K562 (cell line): ENCODE measurements around the gene SHB. TPM values are rescaled to one million over a fixed set of nuclear protein-coding genes. Genes with fewer than 3 reads are reported as not detected.
A peak's percentile ranks its signal among the peaks of the same experiment; 100 is the strongest.

Source experiments
- ATAC-seq: fragments of 200-7000 bp; cut with Tn5 transposase; 3 replicates; pipeline ENCODE4 v1.9.1; 2020; ENCODE audit warnings: moderate library complexity
- BruUV-seq: library from RNA; stranded (reverse); fragments of 400-500 nt; replicated peaks from 2 replicates; lab custom pipeline; 2021; lab: Mats Ljungman, UMichigan
- CTCF ChIA-PET: fragments of 300-600 bp; formaldehyde crosslinking; extraction: SDS; loops from one replicate; lab custom pipeline; 2021; ENCODE audit warnings: low intra/inter-chr PET ratio; lab: Yijun Ruan, JAX
- POLR2A ChIA-PET: fragments of 300-600, 350-650 bp; sonication (Branson Sonifier 250); formaldehyde crosslinking; extraction: SDS; loops from one replicate; lab custom pipeline; 2021; ENCODE audit warnings: antibody characterized with exemption, inconsistent platforms; lab: Yijun Ruan, JAX
- DNase-seq, 4 experiments: peaks; one replicate each; pipeline versions ENCODE4 v3.0.0 to v3.0.0-alpha.2; 2011 to 2018; ENCODE audit warnings: low spot score in 3 of 4, mixed read lengths in 3 of 4; ENCODE audit errors: extremely low read depth in 1 of 4
- FAIRE-seq: peaks from 2 replicates; lab custom pipeline; 2011; peaks lifted over from hg19 to GRCh38; lab: Jason Lieb, UNC
- H2AFZ ChIP-seq: 2 replicates; pipeline ENCODE4 v1.6.0; 2011; ENCODE audit warnings: low read depth, low read length, control low read depth, inconsistent platforms
- H3K27ac ChIP-seq: fragments of 200-600 bp; 3 replicates; pipeline ENCODE4 v1.8.0; 2011; ENCODE audit warnings: low read depth, mild to moderate bottlenecking, control low read depth, inconsistent platforms, low read length, moderate library complexity, mixed read lengths; ENCODE audit errors: extremely low read depth
- H3K27me3 ChIP-seq, 2 experiments: fragments of 300-600 bp in 1 of 2; 2 replicates in 1 of 2; 3 replicates in 1 of 2; pipeline versions ENCODE4 v1.6.0 to v1.8.0; 2011; ENCODE audit warnings: inconsistent platforms in 2 of 2, low read length in 2 of 2, mild to moderate bottlenecking in 1 of 2, mixed read lengths in 1 of 2, moderate library complexity in 1 of 2; ENCODE audit not compliant: control insufficient read depth in 2 of 2, insufficient read depth in 2 of 2
- H3K36me3 ChIP-seq: fragments of 300-600 bp; 3 replicates; pipeline ENCODE4 v1.8.0; 2011; ENCODE audit warnings: mild to moderate bottlenecking, low read length, inconsistent platforms; ENCODE audit not compliant: control insufficient read depth, insufficient read depth
- H3K4me1 ChIP-seq, 2 experiments: fragments of 200-600 bp in 1 of 2; replicated peaks in 1 of 2; 2 replicates in 1 of 2; 3 replicates in 1 of 2; pipeline versions ENCODE4 v1.5.1 to v1.8.0; 2011; ENCODE audit warnings: inconsistent platforms in 2 of 2, low read length in 2 of 2, mild to moderate bottlenecking in 1 of 2, mixed read lengths in 1 of 2, moderate library complexity in 1 of 2; ENCODE audit not compliant: control insufficient read depth in 2 of 2, insufficient read depth in 2 of 2
- H3K4me2 ChIP-seq: 2 replicates; pipeline ENCODE4 v1.6.1; 2011; ENCODE audit warnings: low read length, control low read depth, inconsistent platforms, mixed read lengths; ENCODE audit not compliant: insufficient read depth
- H3K4me3 ChIP-seq: fragments of 200-600 bp; sonication (generic), shearing (Covaris generic); 2 replicates; pipeline ENCODE4 v1.5.1; 2016; ENCODE audit warnings: control low read depth, inconsistent platforms
- H3K79me2 ChIP-seq: fragments of 200-600 bp; 3 replicates; pipeline ENCODE4 v1.8.0; 2011; ENCODE audit warnings: low read length, inconsistent platforms; ENCODE audit not compliant: control insufficient read depth, insufficient read depth
- H3K9ac ChIP-seq, 2 experiments: 2 replicates each; pipeline versions ENCODE4 v1.6.0 to v1.6.1; 2011; ENCODE audit warnings: low read depth in 2 of 2, low read length in 2 of 2, control low read depth in 1 of 2, inconsistent platforms in 1 of 2, mild to moderate bottlenecking in 1 of 2, mixed read lengths in 1 of 2; ENCODE audit not compliant: insufficient read depth in 1 of 2
- H3K9me1 ChIP-seq: one replicate; pipeline ENCODE4 v1.6.0; 2011; ENCODE audit warnings: inconsistent platforms, mild to moderate bottlenecking, low read length, moderate library complexity; ENCODE audit not compliant: control insufficient read depth, insufficient read depth
- H3K9me3 ChIP-seq: replicated peaks from 2 replicates; pipeline ENCODE4 v1.5.1; 2011; ENCODE audit warnings: low read depth, low read length, inconsistent platforms; ENCODE audit not compliant: control insufficient read depth, insufficient read depth
- H4K20me1 ChIP-seq: replicated peaks from 2 replicates; pipeline ENCODE4 v1.6.1; 2011; ENCODE audit warnings: low read length, inconsistent platforms, mixed read lengths; ENCODE audit not compliant: control insufficient read depth, insufficient read depth
- CCAR2 ChIP-seq: fragments of 200-400 bp; formaldehyde crosslinking; IDR thresholded peaks from 2 replicates; pipeline ENCODE4 v1.6.1; 2017; ENCODE audit warnings: mild to moderate bottlenecking, low read depth, low read length
- ELF2 ChIP-seq: fragments of 250-450 bp; sonication (Bioruptor Pico); IDR thresholded peaks from 2 replicates; pipeline ENCODE4 v1.5.0; 2021; ENCODE audit warnings: mild to moderate bottlenecking
- NCOA2 ChIP-seq, 2 experiments: fragments of 450-650 bp; IDR thresholded peaks; 2 replicates each; pipeline ENCODE4 v1.6.1; 2018; ENCODE audit warnings: mild to moderate bottlenecking in 2 of 2, moderate library complexity in 1 of 2; ENCODE audit not compliant: partially characterized antibody in 2 of 2
- NR0B1 ChIP-seq: fragments of 450-650 bp; IDR thresholded peaks from one replicate; pipeline ENCODE4 v1.6.1; 2018; ENCODE audit warnings: mild to moderate bottlenecking, moderate library complexity; ENCODE audit not compliant: partially characterized antibody
- SMARCA5 ChIP-seq: fragments of 450-650 bp; IDR thresholded peaks from 2 replicates; pipeline ENCODE4 v1.6.1; 2016
- SMC3 ChIP-seq: conservative IDR thresholded peaks from 2 replicates; pipeline ENCODE4 v1.6.1; 2011; ENCODE audit warnings: low read depth, low read length, improper control_type of control experiment; ENCODE audit not compliant: insufficient read depth
- TBP ChIP-seq: optimal IDR thresholded peaks from 2 replicates; pipeline ENCODE3; 2011; ENCODE audit warnings: low read depth, low read length, improper control_type of control experiment
- TOE1 ChIP-seq, 2 experiments: fragments of 450-650 bp in 1 of 2; sonication (generic) in 1 of 2; formaldehyde crosslinking in 1 of 2; IDR thresholded peaks; 2 replicates each; pipeline versions ENCODE4 v1.7.1 to v1.8.0; 2016 to 2022; ENCODE audit warnings: borderline replicate concordance in 2 of 2, mild to moderate bottlenecking in 2 of 2, antibody characterized with exemption in 1 of 2, inconsistent platforms in 1 of 2, low read depth in 1 of 2, missing genetic modification reagents in 1 of 2, moderate library complexity in 1 of 2
- ZNF324 ChIP-seq: fragments of 250-450 bp; sonication (Bioruptor Pico); IDR thresholded peaks from 2 replicates; pipeline ENCODE4 v1.4.0; 2020; ENCODE audit warnings: mild to moderate bottlenecking
- ZNF707 ChIP-seq: fragments of 250-450 bp; sonication (Bioruptor Pico); conservative IDR thresholded peaks from 2 replicates; pipeline ENCODE4 v1.8.0; 2022; ENCODE audit warnings: inconsistent platforms, mild to moderate bottlenecking, moderate library complexity
- ZNF79 ChIP-seq: fragments of 250-450 bp; sonication (Bioruptor Pico); IDR thresholded peaks from 2 replicates; pipeline ENCODE4 v1.4.0; 2020; ENCODE audit warnings: low read depth, mild to moderate bottlenecking, moderate library complexity
- WGBS: fragments of 100-300 bp; shearing (Covaris generic); methylation state at CpG from one replicate; pipeline ENCODE4 v1.1.6; 2016; ENCODE audit warnings: low coverage, mixed read lengths; ENCODE audit not compliant: insufficient coverage; ENCODE audit errors: missing lambda C conversion rate; 5-methylcytosine and 5-hydroxymethylcytosine counted together
- in situ Hi-C: fragments of 300-500 bp; cut with MboI; formaldehyde crosslinking; loops from 4 replicates; pipeline ENCODE4 v1.15.0; 2018; ENCODE audit warnings: inconsistent platforms, mixed read lengths
- intact Hi-C: fragments of 100-400 bp; cut with micrococcal nuclease; formaldehyde crosslinking; loops from 2 replicates; pipeline ENCODE4 v1.14.2; 2022
- polyA plus RNA-seq, 8 experiments: library from polyadenylated mRNA; depleted of rRNA in 4 of 8; stranded (reverse) in 5 of 8; unstranded in 3 of 8; fragments of >200 nt; fragmentation: Nextera tagmentation in 2 of 8; fragmentation: Illumina TruSeq in 1 of 8; extraction: Ambion mirVana in 2 of 8; extraction: Trizol in 1 of 8; gene quantifications; 2 replicates each; pipeline versions ENCODE4 v1.2.1 to v1.2.3, GENCODE V29; 2011 to 2014; ENCODE audit warnings: inconsistent platforms in 1 of 8, missing spikeins in 1 of 8
- total RNA-seq, 7 experiments: library from RNA; depleted of rRNA in 6 of 7; stranded (reverse); fragments of >200 nt in 6 of 7; fragmentation: Illumina TruSeq in 2 of 7; extraction: Trizol in 2 of 7; gene quantifications; 2 replicates each; pipeline versions ENCODE4 v1.2.1 to v1.2.3, GENCODE V29; 2011 to 2021; ENCODE audit warnings: low replicate concordance in 1 of 7
- TF ChIP-seq, protein P1 (sequence below): fragments of 250-450 bp; sonication (Bioruptor Pico); IDR thresholded peaks from 2 replicates; pipeline ENCODE4 v1.5.0; 2020; ENCODE audit warnings: mild to moderate bottlenecking, borderline replicate concordance
- TF ChIP-seq, protein P2 (sequence below): fragments of 450-650 bp; formaldehyde crosslinking; IDR thresholded peaks from 2 replicates; pipeline ENCODE4 v1.4.0; 2020; ENCODE audit warnings: mild to moderate bottlenecking

The SHB gene
- total and polyA plus RNA-seq, 9 of the 15 experiments (the other 6 are each of a cell fraction or from before 2014, with no cell fraction given): 0.78 to 16.0 (median 5.3) TPM

DNA sequence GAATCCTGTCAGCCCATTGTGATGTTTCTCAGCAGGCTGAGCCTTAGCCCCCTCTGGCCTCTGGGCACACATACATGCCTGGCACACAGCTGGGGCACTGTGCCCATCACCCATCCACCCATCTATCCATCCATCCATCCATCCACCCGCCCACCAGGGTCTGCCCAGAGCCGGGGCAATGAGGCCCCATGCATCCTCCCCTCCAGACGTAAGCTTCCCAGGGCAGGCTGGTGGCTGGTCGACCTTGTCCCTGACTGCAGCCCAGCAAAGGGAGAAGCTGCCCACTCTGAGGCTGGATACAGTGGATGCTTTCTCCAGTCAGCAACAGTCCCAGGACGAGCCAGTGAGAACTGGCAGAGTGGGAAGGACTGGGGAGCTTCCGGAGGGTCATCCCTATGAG, 144.0 kb downstream of the SHB start:
- in situ Hi-C loops: no loop called here

More for the DNA sequence above, 144.0 kb downstream of the SHB start:
- H3K27ac ChIP-seq: no peak overlapping the region
- FAIRE-seq (no peak), DNase-seq (no peak), ATAC-seq (no peak)
- CTCF ChIA-PET: no interaction called here
- intact Hi-C loops: loop anchor here (5.0 kb wide), 1 partner anchor 482 kb away; no protein-coding TSS in a partner anchor
- H3K4me1 ChIP-seq: peaks cover 11 to 33% of the 10 kb centered on the region in 2 experiments; a peak in 4 of 5 replicates
- H2AFZ ChIP-seq: no peak overlapping the region
- BruUV-seq: no TSS peak
- H3K4me2 ChIP-seq: no peak overlapping the region
- H3K27me3 ChIP-seq: no peaks in the 10 kb centered on the region
- H4K20me1 ChIP-seq: peaks cover 10% of the 10 kb centered on the region; the same call in 1 of the 2 replicates
- no peaks in the 10 kb centered on the region for H3K9me3 ChIP-seq
- 0 out of 4 replicates have a peak overlapping the region, but pooled peaks of 1 of the 2 experiments have one; percentile 50 for H3K9ac ChIP-seq
- H3K36me3 ChIP-seq: peaks cover 5% of the 10 kb centered on the region; the same call in 1 of the 3 replicates
- no peaks in the 10 kb centered on the region for H3K79me2 ChIP-seq
- no peak overlapping the region for H3K4me3 ChIP-seq
- TF ChIP-seq, protein P1, sequence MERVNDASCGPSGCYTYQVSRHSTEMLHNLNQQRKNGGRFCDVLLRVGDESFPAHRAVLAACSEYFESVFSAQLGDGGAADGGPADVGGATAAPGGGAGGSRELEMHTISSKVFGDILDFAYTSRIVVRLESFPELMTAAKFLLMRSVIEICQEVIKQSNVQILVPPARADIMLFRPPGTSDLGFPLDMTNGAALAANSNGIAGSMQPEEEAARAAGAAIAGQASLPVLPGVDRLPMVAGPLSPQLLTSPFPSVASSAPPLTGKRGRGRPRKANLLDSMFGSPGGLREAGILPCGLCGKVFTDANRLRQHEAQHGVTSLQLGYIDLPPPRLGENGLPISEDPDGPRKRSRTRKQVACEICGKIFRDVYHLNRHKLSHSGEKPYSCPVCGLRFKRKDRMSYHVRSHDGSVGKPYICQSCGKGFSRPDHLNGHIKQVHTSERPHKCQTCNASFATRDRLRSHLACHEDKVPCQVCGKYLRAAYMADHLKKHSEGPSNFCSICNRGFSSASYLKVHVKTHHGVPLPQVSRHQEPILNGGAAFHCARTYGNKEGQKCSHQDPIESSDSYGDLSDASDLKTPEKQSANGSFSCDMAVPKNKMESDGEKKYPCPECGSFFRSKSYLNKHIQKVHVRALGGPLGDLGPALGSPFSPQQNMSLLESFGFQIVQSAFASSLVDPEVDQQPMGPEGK (CRISPR knock-in tag): no peak
- TF ChIP-seq, protein P2, sequence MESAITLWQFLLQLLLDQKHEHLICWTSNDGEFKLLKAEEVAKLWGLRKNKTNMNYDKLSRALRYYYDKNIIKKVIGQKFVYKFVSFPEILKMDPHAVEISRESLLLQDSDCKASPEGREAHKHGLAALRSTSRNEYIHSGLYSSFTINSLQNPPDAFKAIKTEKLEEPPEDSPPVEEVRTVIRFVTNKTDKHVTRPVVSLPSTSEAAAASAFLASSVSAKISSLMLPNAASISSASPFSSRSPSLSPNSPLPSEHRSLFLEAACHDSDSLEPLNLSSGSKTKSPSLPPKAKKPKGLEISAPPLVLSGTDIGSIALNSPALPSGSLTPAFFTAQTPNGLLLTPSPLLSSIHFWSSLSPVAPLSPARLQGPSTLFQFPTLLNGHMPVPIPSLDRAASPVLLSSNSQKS (CRISPR knock-in tag): no peak
- TF ChIP-seq SMC3: no peak
- TF ChIP-seq CCAR2: no peak
- no peak for TF ChIP-seq TBP
- TF ChIP-seq ZNF324 (CRISPR knock-in tag): no peak
- TF ChIP-seq NCOA2 (IDR thresholded peaks at IDR 0.05; ENCODE audit: partially characterized antibody in 2 of 2): no peak
- TF ChIP-seq ZNF79 (CRISPR knock-in tag): no peak
- no peak for TF ChIP-seq ZNF707
- TF ChIP-seq SMARCA5: no peak
- no peak for TF ChIP-seq TOE1 (IDR thresholded peaks at IDR 0.05; ENCODE audit: borderline replicate concordance)
- no peak for TF ChIP-seq TOE1 (CRISPR knock-in tag; IDR thresholded peaks at IDR 0.05; ENCODE audit: borderline replicate concordance, low read depth)
- TF ChIP-seq NR0B1: no peak
- no peak for TF ChIP-seq ELF2
- TF ChIP-seq, all 486 proteins: peak for 0
- WGBS: 64% methylated on average over 6 of the region's 6 CpGs
- H3K9me1 ChIP-seq: peaks cover 5% of the 10 kb centered on the region
- POLR2A ChIA-PET: interaction anchor here (0.8 to 3.1 kb wide), 3 partner anchors 10 to 144 kb away, joined by 3 to 9 read pairs (median 3); no protein-coding TSS in a partner anchor
